HCT116 (cell line): ENCODE results near the gene KRT33A. TPM values are rescaled to one million over a fixed set of nuclear protein-coding genes. Genes with fewer than 3 reads are reported as not detected.

ENCODE experiments used
- ATAC-seq: fragments of 200-7000 bp; cut with Tn5 transposase; 2 replicates; pipeline ENCODE4 v1.9.1; 2020; ENCODE audit warnings: mild to moderate bottlenecking, moderate library complexity
- BruUV-seq: library from RNA; stranded (reverse); fragments of 400-500 nt; replicated peaks from 2 replicates; lab custom pipeline; 2021; lab: Mats Ljungman, UMichigan
- CTCF ChIA-PET: fragments of 300-600 bp; sonication (Branson Sonifier 250); formaldehyde crosslinking; loops from one replicate; lab custom pipeline; 2021; ENCODE audit warnings: antibody characterized with exemption; lab: Charles Lee
- POLR2A ChIA-PET: fragments of 300-600, 350-600 bp; sonication (Branson Sonifier 250); formaldehyde crosslinking; loops from one replicate; lab custom pipeline; 2021; ENCODE audit warnings: antibody characterized with exemption; lab: Charles Lee
- RAD21 ChIA-PET, 2 experiments: fragments of 300-600 bp; sonication (Branson Sonifier 250); formaldehyde crosslinking; loops; one replicate each; lab custom pipeline; 2023; ENCODE audit warnings: low total read pairs in 2 of 2; ENCODE audit not compliant: uncharacterized antibody in 2 of 2, unreplicated experiment in 2 of 2, low non-redundant PET in 1 of 2; lab: Charles Lee
- DNase-seq: peaks from one replicate; pipeline ENCODE4 v3.0.0-alpha.2; 2010; ENCODE audit warnings: low read depth, low spot score
- H2AFZ ChIP-seq: fragments of 200-600 bp; shearing (Covaris generic), sonication (generic); 2 replicates; pipeline ENCODE4 v1.6.1; 2017; ENCODE audit warnings: low read depth, mixed run types, mixed read lengths, antibody characterized with exemption, low read length; ENCODE audit not compliant: poor library complexity, severe bottlenecking
- H3K27ac ChIP-seq: 2 replicates; pipeline ENCODE4 v1.5.1; 2012; ENCODE audit warnings: low read depth, low read length
- H3K27me3 ChIP-seq: fragments of 200-600 bp; sonication (generic); 2 replicates; pipeline ENCODE4 v1.6.1; 2016; ENCODE audit warnings: mixed run types, low read length, mixed read lengths; ENCODE audit not compliant: insufficient read depth
- H3K36me3 ChIP-seq, 2 experiments: fragments of 200-500 bp in 1 of 2; fragments of 200-600 bp in 1 of 2; sonication (Bioruptor generic) in 1 of 2; sonication (generic) in 1 of 2; 2 replicates each; pipeline versions ENCODE4 v1.5.1 to v1.6.1; 2014 to 2016; ENCODE audit warnings: low read length in 2 of 2, inconsistent platforms in 1 of 2, mixed read lengths in 1 of 2, mixed run types in 1 of 2; ENCODE audit not compliant: insufficient read depth in 2 of 2, control insufficient read depth in 1 of 2
- H3K4me1 ChIP-seq, 2 experiments: fragments of 200-600 bp in 1 of 2; sonication (generic) in 1 of 2; 2 replicates each; pipeline versions ENCODE4 v1.5.1 to v1.6.1; 2012 to 2017; ENCODE audit warnings: low read length in 2 of 2, inconsistent platforms in 1 of 2, mild to moderate bottlenecking in 1 of 2, mixed read lengths in 1 of 2, mixed run types in 1 of 2, moderate library complexity in 1 of 2; ENCODE audit not compliant: insufficient read depth in 2 of 2, control insufficient read depth in 1 of 2
- H3K4me2 ChIP-seq: fragments of 200-600 bp; sonication (generic); 2 replicates; pipeline ENCODE4 v1.6.1; 2017; ENCODE audit warnings: mixed run types, low read length, mixed read lengths
- H3K4me3 ChIP-seq, 2 experiments: fragments of 200-600 bp in 1 of 2; sonication (generic) in 1 of 2; replicated peaks in 1 of 2; 2 replicates each; pipeline ENCODE4 v1.5.1; 2011 to 2016; ENCODE audit warnings: low read length in 2 of 2, control low read depth in 1 of 2, low read depth in 1 of 2, mild to moderate bottlenecking in 1 of 2, mixed read lengths in 1 of 2, mixed run types in 1 of 2
- H3K79me2 ChIP-seq: fragments of 200-600 bp; sonication (generic); 2 replicates; pipeline ENCODE4 v1.6.1; 2017; ENCODE audit warnings: mild to moderate bottlenecking, mixed run types, low read length, moderate library complexity, mixed read lengths; ENCODE audit not compliant: insufficient read depth
- H3K9ac ChIP-seq: fragments of 200-600 bp; sonication (generic); 2 replicates; pipeline ENCODE4 v1.6.1; 2016; ENCODE audit warnings: low read length, mixed read lengths
- H3K9me2 ChIP-seq: fragments of 200-600 bp; sonication (generic), shearing (Covaris generic); 2 replicates; pipeline ENCODE4 v1.6.1; 2017; ENCODE audit warnings: mixed run types, mild to moderate bottlenecking, moderate library complexity; ENCODE audit not compliant: insufficient read depth
- H3K9me3 ChIP-seq, 2 experiments: fragments of 200-500 bp in 1 of 2; fragments of 200-600 bp in 1 of 2; sonication (Bioruptor generic) in 1 of 2; sonication (generic) in 1 of 2; 2 replicates each; pipeline ENCODE4 v1.6.1; 2014 to 2017; ENCODE audit warnings: low read length in 2 of 2, mixed read lengths in 2 of 2, inconsistent platforms in 1 of 2, low read depth in 1 of 2, mild to moderate bottlenecking in 1 of 2, mixed run types in 1 of 2, moderate library complexity in 1 of 2; ENCODE audit not compliant: control insufficient read depth in 1 of 2, insufficient read depth in 1 of 2
- H4K20me1 ChIP-seq: fragments of 200-600 bp; sonication (generic), shearing (Covaris generic); 2 replicates; pipeline ENCODE4 v1.6.1; 2017; ENCODE audit warnings: mixed run types, mild to moderate bottlenecking, moderate library complexity; ENCODE audit not compliant: insufficient read depth
- CEBPB ChIP-seq: IDR thresholded peaks from 2 replicates; pipeline ENCODE4 v1.6.1; 2012; ENCODE audit warnings: low read depth
- EZH2 ChIP-seq: fragments of 200-600 bp; sonication (generic); IDR thresholded peaks from 2 replicates; pipeline ENCODE4 v1.6.1; 2017; ENCODE audit warnings: antibody characterized with exemption, mixed run types
- JUND ChIP-seq: IDR thresholded peaks from 2 replicates; pipeline ENCODE4 v1.6.1; 2012
- POLR2AphosphoS5 ChIP-seq: IDR thresholded peaks from 2 replicates; pipeline ENCODE4 v1.6.1; 2011; ENCODE audit warnings: mild to moderate bottlenecking, low read depth, low read length, moderate library complexity
- SRF ChIP-seq: IDR thresholded peaks from 2 replicates; pipeline ENCODE4 v1.6.1; 2012; ENCODE audit warnings: low read depth
- ZNF274 ChIP-seq: fragments of 200-500 bp; sonication (Bioruptor generic); IDR thresholded peaks from 2 replicates; pipeline ENCODE4 v1.6.1; 2014; ENCODE audit warnings: mild to moderate bottlenecking, low read depth, low read length, inconsistent platforms
- intact Hi-C: fragments of 100-400 bp; cut with micrococcal nuclease; formaldehyde crosslinking; loops from 2 replicates; pipeline ENCODE4 v1.10.0; 2022
- total RNA-seq: library from RNA; stranded (reverse); gene quantifications from one replicate; pipeline ENCODE4 v1.2.1, GENCODE V29; 2021; ENCODE audit not compliant: unreplicated experiment
- TF ChIP-seq, protein P1 (sequence below), 3 experiments: fragments of 200-600 bp in 1 of 3; sonication (generic) in 1 of 3; IDR thresholded peaks in 2 of 3; conservative IDR thresholded peaks in 1 of 3; 2 replicates each; pipeline ENCODE4 v1.5.1; 2012 to 2017; ENCODE audit warnings: low read depth in 2 of 3, low read length in 2 of 3, antibody characterized with exemption in 1 of 3, borderline replicate concordance in 1 of 3, control low read depth in 1 of 3, mild to moderate bottlenecking in 1 of 3, mixed read lengths in 1 of 3, mixed run types in 1 of 3, moderate library complexity in 1 of 3; ENCODE audit not compliant: insufficient read depth in 1 of 3
- TF ChIP-seq, protein P2 (sequence below): IDR thresholded peaks from 2 replicates; pipeline ENCODE4 v1.6.1; 2012

Gene KRT33A
- total RNA-seq, 1 experiment from 2014 or later = not detected

DNA sequence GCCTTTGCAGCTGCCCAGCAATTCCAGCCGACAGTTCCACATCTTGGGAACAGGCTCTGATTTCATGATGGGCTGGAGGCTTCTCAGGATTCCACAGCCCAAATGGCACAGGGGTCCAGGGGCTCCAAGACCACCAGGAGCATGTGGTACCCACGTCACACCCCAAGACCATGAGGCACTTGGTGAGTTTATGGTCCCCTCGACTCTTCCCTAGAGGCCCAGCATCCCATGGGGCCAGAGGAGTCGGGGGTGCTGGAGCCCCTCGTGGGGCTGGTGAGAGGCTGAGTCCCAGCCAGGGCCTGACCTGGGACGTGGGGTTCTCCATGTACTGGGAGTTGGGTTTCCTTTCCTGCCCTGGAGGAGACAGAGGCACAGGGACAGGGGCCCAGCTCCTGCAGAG, 25.0 kb downstream of the KRT33A start:
- CTCF ChIA-PET = no interaction called here
- Histone ChIP-seq H3K27me3 (no peaks in the 10 kb centered on the region), H3K36me3 (peaks cover 0 to 6% of the 10 kb centered on the region in 2 experiments; a peak in 1 of 4 replicates), H3K27ac (no peak overlapping the region; the same call in 1 of the 2 replicates), H2AFZ (no peak overlapping the region), H3K4me3 (no peak overlapping the region), H3K9ac (no peak overlapping the region), H3K9me3 (peaks cover 0 to 12% of the 10 kb centered on the region in 2 experiments; a peak in 1 of 4 replicates), H3K4me2 (no peak overlapping the region), H3K9me2 (no peaks in the 10 kb centered on the region), H3K79me2 (no peaks in the 10 kb centered on the region), H3K4me1 (peaks cover 8 to 31% of the 10 kb centered on the region in 2 experiments; a peak in 3 of 4 replicates), H4K20me1 (no peaks in the 10 kb centered on the region)
- intact Hi-C loops = loop anchor here (2.0 to 10.0 kb wide), 3 partner anchors 171 to 701 kb away; no protein-coding TSS in a partner anchor
- POLR2A ChIA-PET = no interaction called here
- BruUV-seq = no TSS peak
- DNase-seq = no peak
- RAD21 ChIA-PET = no interaction called here
- ATAC-seq = no peak
- TF ChIP-seq, protein P1, sequence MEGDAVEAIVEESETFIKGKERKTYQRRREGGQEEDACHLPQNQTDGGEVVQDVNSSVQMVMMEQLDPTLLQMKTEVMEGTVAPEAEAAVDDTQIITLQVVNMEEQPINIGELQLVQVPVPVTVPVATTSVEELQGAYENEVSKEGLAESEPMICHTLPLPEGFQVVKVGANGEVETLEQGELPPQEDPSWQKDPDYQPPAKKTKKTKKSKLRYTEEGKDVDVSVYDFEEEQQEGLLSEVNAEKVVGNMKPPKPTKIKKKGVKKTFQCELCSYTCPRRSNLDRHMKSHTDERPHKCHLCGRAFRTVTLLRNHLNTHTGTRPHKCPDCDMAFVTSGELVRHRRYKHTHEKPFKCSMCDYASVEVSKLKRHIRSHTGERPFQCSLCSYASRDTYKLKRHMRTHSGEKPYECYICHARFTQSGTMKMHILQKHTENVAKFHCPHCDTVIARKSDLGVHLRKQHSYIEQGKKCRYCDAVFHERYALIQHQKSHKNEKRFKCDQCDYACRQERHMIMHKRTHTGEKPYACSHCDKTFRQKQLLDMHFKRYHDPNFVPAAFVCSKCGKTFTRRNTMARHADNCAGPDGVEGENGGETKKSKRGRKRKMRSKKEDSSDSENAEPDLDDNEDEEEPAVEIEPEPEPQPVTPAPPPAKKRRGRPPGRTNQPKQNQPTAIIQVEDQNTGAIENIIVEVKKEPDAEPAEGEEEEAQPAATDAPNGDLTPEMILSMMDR (IDR thresholded peaks at IDR 0.05 in 2 of 3, conservative IDR thresholded peaks at IDR 0.05 in 1 of 3; ENCODE audit: borderline replicate concordance in 1 of 3, insufficient read depth in 1 of 3, low read depth in 2 of 3, low read length in 2 of 3) = no peak
- TF ChIP-seq CEBPB (no peak), ZNF274 (no peak)
- TF ChIP-seq, protein P2, sequence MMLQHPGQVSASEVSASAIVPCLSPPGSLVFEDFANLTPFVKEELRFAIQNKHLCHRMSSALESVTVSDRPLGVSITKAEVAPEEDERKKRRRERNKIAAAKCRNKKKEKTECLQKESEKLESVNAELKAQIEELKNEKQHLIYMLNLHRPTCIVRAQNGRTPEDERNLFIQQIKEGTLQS = no peak

DNA sequence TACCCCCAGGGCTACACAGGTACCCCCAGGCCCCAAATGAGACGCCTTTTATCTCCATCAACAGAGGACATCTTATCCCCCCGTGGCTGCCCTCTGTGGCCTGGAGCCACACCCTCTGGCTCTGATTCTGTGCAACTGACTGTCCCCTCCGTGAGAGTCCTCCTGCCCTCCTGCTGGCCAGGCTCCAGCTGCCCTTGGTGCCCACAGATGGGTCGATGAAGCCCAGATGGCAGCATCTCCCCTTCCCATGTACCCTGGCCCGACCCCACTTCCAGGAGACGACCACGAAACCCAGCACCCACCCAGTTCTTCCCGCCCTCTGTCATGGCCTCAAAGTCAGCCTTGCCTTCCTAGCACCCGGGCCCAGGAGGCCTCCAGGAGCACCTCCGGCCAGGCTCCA, 25.5 kb downstream of the KRT33A start:
- BruUV-seq = no TSS peak
- ChIA-PET CTCF (no interaction called here), POLR2A (no interaction called here), RAD21 (no interaction called here)
- Histone ChIP-seq H3K4me2 (no peak overlapping the region), H3K79me2 (no peaks in the 10 kb centered on the region), H3K27ac (no peak overlapping the region; the same call in 1 of the 2 replicates), H3K9me2 (no peaks in the 10 kb centered on the region), H3K9me3 (peaks cover 0 to 13% of the 10 kb centered on the region in 2 experiments; a peak in 1 of 4 replicates), H3K27me3 (no peaks in the 10 kb centered on the region), H4K20me1 (no peaks in the 10 kb centered on the region), H3K9ac (no peak overlapping the region), H3K4me1 (peaks cover 8 to 31% of the 10 kb centered on the region in 2 experiments; a peak in 3 of 4 replicates), H3K36me3 (peaks cover 0 to 7% of the 10 kb centered on the region in 2 experiments; a peak in 1 of 4 replicates), H3K4me3 (no peak overlapping the region), H2AFZ (no peak overlapping the region)
- TF ChIP-seq POLR2AphosphoS5 (no peak), EZH2 (no peak), SRF (no peak), JUND (no peak)
- TF ChIP-seq, protein P1 (IDR thresholded peaks at IDR 0.05 in 2 of 3, conservative IDR thresholded peaks at IDR 0.05 in 1 of 3; ENCODE audit: borderline replicate concordance in 1 of 3, insufficient read depth in 1 of 3, low read depth in 2 of 3, low read length in 2 of 3) = no peak
- ATAC-seq = no peak
- no peak for DNase-seq
- intact Hi-C loops = loop anchor here (2.0 to 10.0 kb wide), 3 partner anchors 172 to 700 kb away; no protein-coding TSS in a partner anchor
